ENCODE measurements around the gene PIK3R1. TPM values are rescaled to one million over a fixed set of nuclear protein-coding genes. Genes with fewer than 3 reads are reported as not detected.

The PIK3R1 gene
- total RNA-seq, 1 donor from 2014 or later: 89.7 TPM

- Mint-ChIP-seq H3K27me3 (no peaks in the 10 kb centered on the region), H3K4me1 (ENCODE audit: low read depth) (no peaks in the 10 kb centered on the region), H3K9me3 (ENCODE audit: low read depth) (peaks cover 13% of the 10 kb centered on the region), H3K4me3 (ENCODE audit: low read depth) (no peak overlapping the region), H3K27ac (no peak overlapping the region), H3K36me3 (ENCODE audit: insufficient read depth) (no peaks in the 10 kb centered on the region)
- no peak for DNase-seq (ENCODE audit: low spot score, unreplicated experiment)
- no peak for TF ChIP-seq CTCF (IDR thresholded peaks at IDR 0.05; ENCODE audit: unreplicated experiment)
These were observed 127.9 kb downstream of the PIK3R1 start for GRCh38 chr5:68343421-68343826.

GRCh38 chr5:68344447-68345111, 129.0 kb downstream of the PIK3R1 start:
- Mint-ChIP-seq H3K4me1 (ENCODE audit: low read depth) (peaks cover 2% of the 10 kb centered on the region), H3K36me3 (ENCODE audit: insufficient read depth) (no peaks in the 10 kb centered on the region)
- TF ChIP-seq CTCF (IDR thresholded peaks at IDR 0.05; ENCODE audit: unreplicated experiment): no peak

GRCh38 chr5:68345171-68345570, 129.6 kb downstream of the PIK3R1 start:
- TF ChIP-seq CTCF (IDR thresholded peaks at IDR 0.05; ENCODE audit: unreplicated experiment): no peak
- no peak for DNase-seq (ENCODE audit: low spot score, unreplicated experiment)
- Mint-ChIP-seq H3K9me3 (ENCODE audit: low read depth) (peaks cover 13% of the 10 kb centered on the region), H3K27ac (no peak overlapping the region), H3K4me3 (ENCODE audit: low read depth) (no peak overlapping the region), H3K27me3 (no peaks in the 10 kb centered on the region), H3K4me1 (ENCODE audit: low read depth) (peaks cover 2% of the 10 kb centered on the region), H3K36me3 (ENCODE audit: insufficient read depth) (no peaks in the 10 kb centered on the region)

More at GRCh38 chr5:68344447-68345111, 129.0 kb downstream of the PIK3R1 start:
- H3K27ac Mint-ChIP-seq: no peak overlapping the region
- peaks cover 13% of the 10 kb centered on the region for H3K9me3 Mint-ChIP-seq (ENCODE audit: low read depth)
- no peaks in the 10 kb centered on the region for H3K27me3 Mint-ChIP-seq
- H3K4me3 Mint-ChIP-seq (ENCODE audit: low read depth): no peak overlapping the region
- DNase-seq (ENCODE audit: low spot score, unreplicated experiment): no peak

- Mint-ChIP-seq H3K4me3 (ENCODE audit: low read depth) (no peak overlapping the region), H3K27ac (no peak overlapping the region), H3K4me1 (ENCODE audit: low read depth) (peaks cover 2% of the 10 kb centered on the region), H3K36me3 (ENCODE audit: insufficient read depth) (no peaks in the 10 kb centered on the region), H3K9me3 (ENCODE audit: low read depth) (peaks cover 13% of the 10 kb centered on the region), H3K27me3 (no peaks in the 10 kb centered on the region)
- no peak for DNase-seq (ENCODE audit: low spot score, unreplicated experiment)
- no peak for TF ChIP-seq CTCF (IDR thresholded peaks at IDR 0.05; ENCODE audit: unreplicated experiment)
These were observed 130.0 kb downstream of the PIK3R1 start for GRCh38 chr5:68345582-68345981.

GRCh38 chr5:68347536-68347935, 132.0 kb downstream of the PIK3R1 start:
- TF ChIP-seq CTCF (IDR thresholded peaks at IDR 0.05; ENCODE audit: unreplicated experiment): no peak
- Mint-ChIP-seq H3K36me3 (ENCODE audit: insufficient read depth) (no peaks in the 10 kb centered on the region), H3K9me3 (ENCODE audit: low read depth) (peaks cover 13% of the 10 kb centered on the region), H3K4me3 (ENCODE audit: low read depth) (no peak overlapping the region), H3K4me1 (ENCODE audit: low read depth) (peaks cover 13% of the 10 kb centered on the region), H3K27me3 (no peaks in the 10 kb centered on the region), H3K27ac (no peak overlapping the region)
- DNase-seq (ENCODE audit: low spot score, unreplicated experiment): no peak
